SU-DHL-6 (cell line): Measurements from ENCODE around the gene ACAP2.
"Not testable (repeated sequence)": the region's sequence is repeated elsewhere in the genome, so short reads cannot be mapped to it uniquely, and the experiment has no call there.

ENCODE experiments used
- EZH2phosphoT487 ChIP-seq: fragments of 200-600 bp; sonication (generic), shearing (Covaris generic); conservative IDR thresholded peaks from 2 replicates; pipeline ENCODE4 v1.6.1; 2018; ENCODE audit warnings: mild to moderate bottlenecking, antibody characterized with exemption, low read length, moderate library complexity, mixed read lengths
- TF ChIP-seq, protein P1 (sequence below): fragments of 200-600 bp; sonication (generic); IDR thresholded peaks from one replicate; pipeline ENCODE4 v1.5.1; 2017; ENCODE audit warnings: antibody characterized with exemption, mild to moderate bottlenecking, low read length, moderate library complexity; ENCODE audit not compliant: insufficient read depth, poor library complexity, severe bottlenecking

DNA sequence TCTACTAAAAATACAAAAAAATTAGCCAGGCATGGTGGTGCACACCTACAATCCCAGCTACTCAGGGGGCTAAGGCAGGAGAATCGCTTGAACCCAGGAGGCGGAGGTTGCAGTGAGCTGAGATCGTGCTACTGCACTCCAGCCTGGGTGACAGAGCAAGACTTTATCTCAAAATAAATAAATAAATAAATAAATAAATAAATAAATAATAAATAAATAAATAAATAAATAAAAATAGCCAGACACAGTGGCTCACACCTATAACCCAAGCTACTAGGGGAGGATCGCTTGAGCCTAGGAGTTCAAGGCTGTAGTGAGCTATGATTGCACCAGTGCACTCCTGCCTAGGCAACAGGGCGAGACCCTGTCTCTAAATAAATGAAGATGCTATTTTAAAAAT is 152.2 kb downstream of the ACAP2 start:
- TF ChIP-seq, protein P1, sequence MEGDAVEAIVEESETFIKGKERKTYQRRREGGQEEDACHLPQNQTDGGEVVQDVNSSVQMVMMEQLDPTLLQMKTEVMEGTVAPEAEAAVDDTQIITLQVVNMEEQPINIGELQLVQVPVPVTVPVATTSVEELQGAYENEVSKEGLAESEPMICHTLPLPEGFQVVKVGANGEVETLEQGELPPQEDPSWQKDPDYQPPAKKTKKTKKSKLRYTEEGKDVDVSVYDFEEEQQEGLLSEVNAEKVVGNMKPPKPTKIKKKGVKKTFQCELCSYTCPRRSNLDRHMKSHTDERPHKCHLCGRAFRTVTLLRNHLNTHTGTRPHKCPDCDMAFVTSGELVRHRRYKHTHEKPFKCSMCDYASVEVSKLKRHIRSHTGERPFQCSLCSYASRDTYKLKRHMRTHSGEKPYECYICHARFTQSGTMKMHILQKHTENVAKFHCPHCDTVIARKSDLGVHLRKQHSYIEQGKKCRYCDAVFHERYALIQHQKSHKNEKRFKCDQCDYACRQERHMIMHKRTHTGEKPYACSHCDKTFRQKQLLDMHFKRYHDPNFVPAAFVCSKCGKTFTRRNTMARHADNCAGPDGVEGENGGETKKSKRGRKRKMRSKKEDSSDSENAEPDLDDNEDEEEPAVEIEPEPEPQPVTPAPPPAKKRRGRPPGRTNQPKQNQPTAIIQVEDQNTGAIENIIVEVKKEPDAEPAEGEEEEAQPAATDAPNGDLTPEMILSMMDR, result not testable (repeated sequence)
- TF ChIP-seq EZH2phosphoT487, result not testable (repeated sequence)
